Natural killer cell (primary cell): ENCODE measurements around the gene PRKCSH. TPM values are rescaled to one million over a fixed set of nuclear protein-coding genes. Genes with fewer than 3 reads are reported as not detected.

Experiments
- ATAC-seq, 3 donors: fragments of 150-1000 bp in 2 of 3; fragments of 200-7000 bp in 1 of 3; cut with Tn5 transposase; 1 replicate in 1 of 3; 2 replicates in 2 of 3; pipeline ENCODE4 v1.10.0; 2021; ENCODE audit warnings: mild to moderate bottlenecking in 2 of 3, moderate library complexity in 2 of 3
- DNase-seq, 2 donors: peaks; one replicate each; pipeline versions ENCODE4 v3.0.0 to v3.0.0-alpha.2; 2013 to 2021; ENCODE audit warnings: mixed read lengths in 1 of 2
- H3K27ac ChIP-seq: one replicate; pipeline ENCODE4 v1.5.1; 2013; ENCODE audit warnings: mild to moderate bottlenecking, low read length
- H3K27me3 ChIP-seq: one replicate; pipeline ENCODE4 v1.6.1; 2013; ENCODE audit warnings: low read length; ENCODE audit not compliant: control insufficient read depth, insufficient read depth
- H3K36me3 ChIP-seq: one replicate; pipeline ENCODE4 v1.6.1; 2013; ENCODE audit warnings: low read length; ENCODE audit not compliant: control insufficient read depth, insufficient read depth
- H3K4me1 ChIP-seq: one replicate; pipeline ENCODE4 v1.6.1; 2013; ENCODE audit warnings: low read length; ENCODE audit not compliant: control insufficient read depth, insufficient read depth
- H3K4me3 ChIP-seq: one replicate; pipeline ENCODE4 v1.5.1; 2013; ENCODE audit warnings: low read length
- H3K9me3 ChIP-seq: one replicate; pipeline ENCODE4 v1.6.1; 2013; ENCODE audit warnings: low read length; ENCODE audit not compliant: control insufficient read depth, insufficient read depth
- H3K27ac Mint-ChIP-seq, 2 donors: one replicate each; pipeline ENCODE4 v1.8.0; 2022; ENCODE audit warnings: mild to moderate bottlenecking in 2 of 2, mixed read lengths in 2 of 2, moderate library complexity in 1 of 2
- H3K27me3 Mint-ChIP-seq, 2 donors: one replicate each; pipeline ENCODE4 v1.8.0; 2022; ENCODE audit warnings: low read depth in 2 of 2, mixed read lengths in 2 of 2
- H3K36me3 Mint-ChIP-seq: one replicate; pipeline ENCODE4 v1.8.0; 2022; ENCODE audit warnings: mixed read lengths
- H3K4me1 Mint-ChIP-seq, 2 donors: one replicate each; pipeline ENCODE4 v1.8.0; 2022; ENCODE audit warnings: mixed read lengths in 2 of 2
- H3K4me3 Mint-ChIP-seq: one replicate; pipeline ENCODE4 v1.8.0; 2022; ENCODE audit warnings: mild to moderate bottlenecking, moderate library complexity, mixed read lengths
- H3K9me3 Mint-ChIP-seq, 2 donors: one replicate each; pipeline ENCODE4 v1.8.0; 2022; ENCODE audit warnings: mixed read lengths in 2 of 2
- CTCF ChIP-seq: fragments of 200-600 bp; IDR thresholded peaks from one replicate; pipeline ENCODE4 v1.8.0; 2022; ENCODE audit warnings: antibody characterized with exemption
- WGBS: methylation state at CpG from one replicate; pipeline ENCODE4 v1.1.7; 2013; ENCODE audit warnings: missing lambda C conversion rate; ENCODE audit not compliant: insufficient coverage; 5-methylcytosine and 5-hydroxymethylcytosine counted together
- intact Hi-C: fragments of 100-400 bp; cut with micrococcal nuclease; formaldehyde crosslinking; loops from one replicate; pipeline ENCODE4 v1.14.2; 2022
- total RNA-seq, 4 donors: library from RNA; stranded (reverse); fragments of 120-200 nt in 1 of 4; gene quantifications; one replicate each; pipeline versions ENCODE4 v1.2.3 to v1.2.4, GENCODE V29; 2013 to 2022

The PRKCSH gene
- total RNA-seq, 3 donors from 2014 or later (not counting 1 experiment from before 2014, with no cell fraction given): 320 to 367 (median 327) TPM

GRCh38 chr19:11414544-11414943 is 20.9 kb upstream of the PRKCSH start:
- Histone ChIP-seq H3K4me1 (peaks cover 9% of the 10 kb centered on the region), H3K4me3 (no peak overlapping the region), H3K36me3 (no peaks in the 10 kb centered on the region), H3K27me3 (peaks cover 10% of the 10 kb centered on the region), H3K9me3 (no peaks in the 10 kb centered on the region), H3K27ac (no peak overlapping the region)
- Mint-ChIP-seq H3K9me3 (no peaks in the 10 kb centered on the region), H3K4me1 (peaks cover 0 to 7% of the 10 kb centered on the region in 2 donors), H3K27ac (no peak overlapping the region), H3K36me3 (no peaks in the 10 kb centered on the region), H3K27me3 (peaks cover 0 to 23% of the 10 kb centered on the region in 2 donors), H3K4me3 (no peak overlapping the region)
- ATAC-seq: no peak
- no peak for DNase-seq
- 94% methylated on average over 2 of the region's 2 CpGs for WGBS
- intact Hi-C loops: no loop called here
- no peak for TF ChIP-seq CTCF

GRCh38 chr19:11416346-11417052 is 18.9 kb upstream of the PRKCSH start:
- no peak for ATAC-seq
- Histone ChIP-seq H3K36me3 (no peaks in the 10 kb centered on the region), H3K4me1 (peaks cover 24% of the 10 kb centered on the region), H3K27me3 (peaks cover 28% of the 10 kb centered on the region), H3K4me3 (no peak overlapping the region), H3K27ac (no peak overlapping the region), H3K9me3 (no peaks in the 10 kb centered on the region)
- Mint-ChIP-seq H3K27me3 (peaks cover 6 to 34% of the 10 kb centered on the region in 2 donors), H3K27ac (no peak overlapping the region), H3K36me3 (no peaks in the 10 kb centered on the region), H3K4me3 (no peak overlapping the region), H3K4me1 (peaks cover 11 to 20% of the 10 kb centered on the region in 2 donors), H3K9me3 (no peaks in the 10 kb centered on the region)
- intact Hi-C loops: no loop called here
- no peak for TF ChIP-seq CTCF
- DNase-seq: no peak
- WGBS: 94% methylated on average over 13 of the region's 17 CpGs

- Mint-ChIP-seq H3K27ac (no peak overlapping the region), H3K4me3 (no peak overlapping the region), H3K36me3 (no peaks in the 10 kb centered on the region), H3K9me3 (no peaks in the 10 kb centered on the region), H3K4me1 (peaks cover 24 to 37% of the 10 kb centered on the region in 2 donors), H3K27me3 (peaks cover 11 to 41% of the 10 kb centered on the region in 2 donors)
- Histone ChIP-seq H3K36me3 (no peaks in the 10 kb centered on the region), H3K27ac (no peak overlapping the region), H3K4me3 (no peak overlapping the region), H3K9me3 (no peaks in the 10 kb centered on the region), H3K27me3 (peaks cover 39% of the 10 kb centered on the region), H3K4me1 (peaks cover 40% of the 10 kb centered on the region)
- ATAC-seq (no peak), DNase-seq (no peak)
- TF ChIP-seq CTCF: no peak
- WGBS: 7% methylated on average over 12 of the region's 16 CpGs
- intact Hi-C loops: no loop called here
Observed at GRCh38 chr19:11418094-11418548, 17.3 kb upstream of the PRKCSH start.
